Measurements from ENCODE around the gene CSH2.

CSH2 gene

DNA sequence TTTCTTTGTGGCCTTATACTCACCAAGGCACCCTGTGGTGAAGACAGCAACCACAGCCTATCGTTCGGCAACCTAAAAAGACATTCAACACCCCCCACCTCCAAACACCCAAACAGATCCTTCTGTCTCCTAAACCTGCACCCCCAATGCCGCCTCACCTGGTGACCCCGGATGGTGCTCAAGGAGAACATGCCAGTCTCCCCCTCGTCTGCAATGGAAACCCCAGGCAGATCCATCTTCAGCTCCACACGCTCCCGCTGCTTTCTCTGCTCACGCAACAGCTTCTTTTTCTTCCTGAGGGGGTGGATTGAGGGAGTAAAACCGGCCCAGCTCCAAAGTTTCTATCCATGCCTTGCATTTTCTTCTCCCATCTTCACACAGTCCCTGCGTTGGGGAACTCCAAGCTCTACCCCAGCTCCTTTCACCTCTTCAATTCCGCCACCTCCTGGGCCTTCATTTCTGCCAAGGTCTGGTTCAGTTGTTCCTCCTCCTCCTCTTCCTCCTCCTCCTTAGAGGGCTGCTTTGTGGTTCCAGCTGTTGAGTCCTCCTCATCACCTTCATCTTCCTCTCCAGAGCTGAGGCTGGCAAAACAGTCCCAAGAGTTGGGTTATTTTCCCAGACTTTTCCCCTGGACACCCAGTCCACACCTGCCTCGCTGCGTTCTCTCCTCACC lies 49.7 kb downstream of the CSH2 start:
- peak overlapping the region in 1 of 11 experiments; percentile 9; a peak in 1 of 22 replicates for H3K27ac ChIP-seq
- H3K9ac ChIP-seq = no peak overlapping the region
- no peak for TF ChIP-seq Cebpa-rat (IDR thresholded peaks at IDR 0.05)
- H3K27me3 ChIP-seq = no peaks in the 10 kb centered on the region
- H3K4me1 ChIP-seq = peaks cover 59 to 83% (median 75%) of the 10 kb centered on the region in 10 experiments
- H3K4me3 ChIP-seq = no peak overlapping the region
- peaks cover 16 to 87% (median 43%) of the 10 kb centered on the region in 11 experiments; a peak in 18 of 22 replicates for H4K20me1 ChIP-seq
- peak overlapping the region in 3 of 11 experiments; percentile 89 to 94 (median 93); a peak in 4 of 22 replicates for H3K4me2 ChIP-seq
- H3K36me3 ChIP-seq = peaks cover 69 to 81% (median 77%) of the 10 kb centered on the region in 11 experiments
- H3K9me3 ChIP-seq (replicated peaks in 1 of 11) = no peaks in the 10 kb centered on the region

DNA sequence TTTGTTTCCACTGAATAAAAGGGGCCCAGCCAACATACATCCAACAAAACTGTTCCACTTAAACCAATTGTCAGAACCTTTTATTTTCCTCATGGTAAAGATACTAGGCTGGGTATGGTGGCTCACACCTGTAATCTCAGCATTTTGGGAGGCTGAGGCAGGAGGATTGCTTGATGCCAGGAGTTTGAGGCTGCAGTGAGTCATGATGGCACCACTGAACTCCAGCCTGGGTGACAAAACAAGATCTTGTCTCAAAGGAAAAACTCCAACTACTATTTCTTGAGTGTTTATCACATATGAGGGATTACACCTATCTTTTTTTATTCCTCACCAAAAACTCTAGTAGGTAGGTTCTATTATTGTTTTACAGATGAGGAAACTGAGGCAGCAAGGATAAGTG lies 50.9 kb downstream of the CSH2 start:
- Histone ChIP-seq H3K9me3 (replicated peaks in 1 of 11) (no peaks in the 10 kb centered on the region), H4K20me1 (peaks cover 21 to 88% (median 53%) of the 10 kb centered on the region in 11 experiments; a peak in 19 of 22 replicates), H3K27me3 (no peaks in the 10 kb centered on the region), H3K4me2 (peak overlapping the region in 10 of 11 experiments; percentile 45 to 87 (median 80); a peak in 18 of 22 replicates), H3K9ac (peak overlapping the region in 6 of 11 experiments; percentile 40 to 71 (median 66); a peak in 6 of 22 replicates), H3K27ac (peak overlapping the region in 4 of 11 experiments; percentile 43 to 86 (median 81); a peak in 5 of 22 replicates), H3K36me3 (peaks cover 82 to 85% (median 84%) of the 10 kb centered on the region in 11 experiments), H3K4me1 (peaks cover 51 to 83% (median 74%) of the 10 kb centered on the region in 10 experiments), H3K4me3 (0 out of 20 replicates have a peak overlapping the region, but pooled peaks of 1 of the 10 experiments have one; percentile 41)
- TF ChIP-seq Cebpa-rat (IDR thresholded peaks at IDR 0.05) = no peak

Data from BLaER1 treated with 17β-estradiol and CSF1 and Interleukin-3, amounts not matched to agents 10 nM and 100 nM (cell line).